CD8-positive, alpha-beta memory T cell (primary cell): ENCODE results near the gene MTHFD2L. TPM values are rescaled to one million over a fixed set of nuclear protein-coding genes. Genes with fewer than 3 reads are reported as not detected.

ENCODE experiments used
- CTCF ChIA-PET: fragments of 350-600 bp; sonication (Branson Sonifier 250); formaldehyde crosslinking; loops from one replicate; lab custom pipeline; 2021; ENCODE audit warnings: antibody characterized with exemption; lab: Charles Lee
- POLR2A ChIA-PET: fragments of 350-600 bp; sonication (Branson Sonifier 250); formaldehyde crosslinking; loops from one replicate; lab custom pipeline; 2021; ENCODE audit warnings: antibody characterized with exemption; lab: Charles Lee
- DNase-seq, 5 donors: peaks; one replicate each; pipeline versions ENCODE4 v3.0.0 to v3.0.0-alpha.2; 2020 to 2022; ENCODE audit warnings: mixed read lengths in 1 of 5
- H3K27ac ChIP-seq: one replicate; pipeline ENCODE4 v1.7.0; 2013; ENCODE audit warnings: low read depth, mild to moderate bottlenecking, low read length, moderate library complexity
- H3K27me3 ChIP-seq: 2 replicates; pipeline ENCODE4 v1.7.0; 2013; ENCODE audit warnings: low read length, mild to moderate bottlenecking; ENCODE audit not compliant: insufficient read depth, poor library complexity, severe bottlenecking
- H3K36me3 ChIP-seq: 2 replicates; pipeline ENCODE4 v1.7.0; 2013; ENCODE audit warnings: mild to moderate bottlenecking, low read length, moderate library complexity; ENCODE audit not compliant: insufficient read depth
- H3K4me1 ChIP-seq: 2 replicates; pipeline ENCODE4 v1.7.0; 2013; ENCODE audit warnings: mild to moderate bottlenecking, low read length, moderate library complexity; ENCODE audit not compliant: insufficient read depth
- H3K4me3 ChIP-seq: 2 replicates; pipeline ENCODE4 v1.7.0; 2013; ENCODE audit warnings: mild to moderate bottlenecking, low read length
- H3K9me3 ChIP-seq: 2 replicates; pipeline ENCODE4 v1.7.0; 2013; ENCODE audit warnings: mild to moderate bottlenecking, low read length
- H3K27ac Mint-ChIP-seq, 8 donors: one replicate each; pipeline ENCODE4 v1.8.0; 2020 to 2021; ENCODE audit warnings: mixed read lengths in 8 of 8, mild to moderate bottlenecking in 6 of 8, inconsistent platforms in 3 of 8, moderate library complexity in 3 of 8
- H3K27me3 Mint-ChIP-seq, 2 donors: one replicate each; pipeline ENCODE4 v1.8.0; 2020 to 2021; ENCODE audit warnings: mixed read lengths in 2 of 2, mild to moderate bottlenecking in 1 of 2, moderate library complexity in 1 of 2
- H3K36me3 Mint-ChIP-seq, 3 donors: one replicate each; pipeline ENCODE4 v1.8.0; 2020 to 2021; ENCODE audit warnings: mixed read lengths in 3 of 3, inconsistent platforms in 1 of 3, mild to moderate bottlenecking in 1 of 3
- H3K4me1 Mint-ChIP-seq, 3 donors: one replicate each; pipeline ENCODE4 v1.8.0; 2020 to 2021; ENCODE audit warnings: mixed read lengths in 3 of 3, inconsistent platforms in 1 of 3, mild to moderate bottlenecking in 1 of 3
- H3K4me3 Mint-ChIP-seq, 7 donors: one replicate each; pipeline ENCODE4 v1.8.0; 2020 to 2021; ENCODE audit warnings: mixed read lengths in 7 of 7, mild to moderate bottlenecking in 6 of 7, moderate library complexity in 4 of 7, inconsistent platforms in 2 of 7
- H3K9me3 Mint-ChIP-seq, 5 donors: one replicate each; pipeline ENCODE4 v1.8.0; 2020 to 2022; ENCODE audit warnings: mixed read lengths in 5 of 5, mild to moderate bottlenecking in 3 of 5, moderate library complexity in 2 of 5, inconsistent platforms in 1 of 5
- polyA plus RNA-seq: library from polyadenylated mRNA; unstranded; fragments of 300-500 nt; fragmentation: Illumina TruSeq; gene quantifications from one replicate; pipeline ENCODE4 v1.2.3, GENCODE V29; 2021
- total RNA-seq, 2 experiments: library from RNA; stranded (reverse); gene quantifications; one replicate each; pipeline ENCODE4 v1.2.3, GENCODE V29; 2021

MTHFD2L gene
- total and polyA plus RNA-seq, 3 experiments from 2014 or later = 5.0 to 8.5 (median 7.5) TPM

DNA sequence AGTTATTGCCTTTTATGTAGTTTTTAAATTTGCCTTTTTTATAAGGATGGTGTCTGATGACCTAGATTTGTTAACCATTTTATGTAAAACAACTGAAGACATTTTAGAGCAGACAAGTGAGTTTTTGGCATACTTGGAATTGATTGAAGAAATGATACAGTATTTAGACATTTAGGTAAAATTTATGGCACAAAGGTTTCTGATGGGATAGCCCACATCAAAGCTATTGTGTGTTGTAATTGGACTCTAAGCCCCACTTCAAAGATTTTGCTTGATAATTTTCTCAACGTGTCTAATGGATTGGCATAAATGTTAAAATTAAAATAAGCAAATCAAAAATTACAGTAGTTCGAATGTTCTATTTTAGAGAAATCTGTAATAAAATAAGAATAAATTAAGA is 168.0 kb downstream of the MTHFD2L start:
- Mint-ChIP-seq H3K27ac (no peak overlapping the region), H3K4me1 (no peaks in the 10 kb centered on the region), H3K9me3 (no peaks in the 10 kb centered on the region), H3K27me3 (peaks cover 4 to 30% of the 10 kb centered on the region in 2 donors), H3K4me3 (no peak overlapping the region), H3K36me3 (no peaks in the 10 kb centered on the region)
- Histone ChIP-seq H3K27ac (no peak overlapping the region), H3K4me1 (no peaks in the 10 kb centered on the region), H3K27me3 (no peaks in the 10 kb centered on the region), H3K4me3 (no peak overlapping the region), H3K9me3 (no peaks in the 10 kb centered on the region), H3K36me3 (no peaks in the 10 kb centered on the region)
- ChIA-PET CTCF (no interaction called here), POLR2A (no interaction called here)
- no peak for DNase-seq

DNA sequence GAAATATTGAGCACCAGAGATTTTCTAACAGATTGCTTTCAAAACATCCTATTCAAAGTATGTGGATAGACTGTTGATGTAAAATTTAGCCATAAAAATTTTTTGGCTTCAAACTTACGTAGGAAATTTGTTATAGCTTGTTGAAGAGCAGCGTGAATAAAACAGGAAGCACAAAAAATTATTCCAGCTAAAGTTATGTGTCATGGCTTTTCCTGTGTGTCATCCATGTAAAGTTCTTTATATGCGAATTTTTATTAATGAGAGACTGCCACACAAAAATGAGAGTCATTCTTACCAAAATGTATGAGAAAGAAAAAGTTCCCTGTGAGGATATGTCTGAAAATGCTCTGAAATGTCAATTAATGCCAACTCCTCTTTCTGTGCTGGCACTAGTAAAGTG is 169.8 kb downstream of the MTHFD2L start:
- H3K27me3 Mint-ChIP-seq = peaks cover 3 to 20% of the 10 kb centered on the region in 2 donors
- no peaks in the 10 kb centered on the region for H3K27me3 ChIP-seq
- H3K9me3 Mint-ChIP-seq = no peaks in the 10 kb centered on the region
- CTCF ChIA-PET = no interaction called here
- no peaks in the 10 kb centered on the region for H3K36me3 Mint-ChIP-seq
- H3K4me3 Mint-ChIP-seq = no peak overlapping the region
- no peaks in the 10 kb centered on the region for H3K36me3 ChIP-seq
- H3K9me3 ChIP-seq = no peaks in the 10 kb centered on the region
- H3K4me1 ChIP-seq = no peaks in the 10 kb centered on the region
- H3K27ac ChIP-seq = peak overlapping the region; percentile 52
- H3K4me3 ChIP-seq = no peak overlapping the region
- H3K27ac Mint-ChIP-seq = no peak overlapping the region
- DNase-seq = no peak
- POLR2A ChIA-PET = no interaction called here
- no peaks in the 10 kb centered on the region for H3K4me1 Mint-ChIP-seq

DNA sequence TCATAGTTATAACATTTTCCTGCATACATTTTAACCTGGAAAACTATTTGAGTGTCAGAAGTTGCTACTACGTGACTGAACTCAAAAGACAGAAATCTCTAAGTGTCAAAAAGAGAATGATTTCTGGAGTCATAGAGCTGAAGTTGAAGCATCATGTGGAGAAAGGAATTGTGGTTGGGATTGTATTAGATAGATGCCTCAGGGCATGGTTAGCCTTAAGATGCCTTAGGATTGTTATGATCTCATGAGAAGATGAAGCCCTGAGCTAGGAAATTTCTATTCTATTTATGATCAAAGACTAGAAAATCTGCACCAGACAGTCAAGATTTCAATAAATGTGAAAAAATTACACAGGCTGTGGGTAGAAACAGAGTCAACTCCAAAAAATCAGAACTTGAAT is 170.6 kb downstream of the MTHFD2L start:
- H3K27ac ChIP-seq = peak overlapping the region; percentile 52
- Mint-ChIP-seq H3K27ac (no peak overlapping the region), H3K4me3 (no peak overlapping the region), H3K9me3 (no peaks in the 10 kb centered on the region), H3K4me1 (no peaks in the 10 kb centered on the region), H3K36me3 (no peaks in the 10 kb centered on the region), H3K27me3 (peaks cover 3 to 18% of the 10 kb centered on the region in 2 donors)
- H3K36me3 ChIP-seq = no peaks in the 10 kb centered on the region
- no peak overlapping the region for H3K4me3 ChIP-seq
- H3K27me3 ChIP-seq = no peaks in the 10 kb centered on the region
- ChIA-PET POLR2A (no interaction called here), CTCF (no interaction called here)
- no peak for DNase-seq
- H3K4me1 ChIP-seq = no peaks in the 10 kb centered on the region
- no peaks in the 10 kb centered on the region for H3K9me3 ChIP-seq

DNA sequence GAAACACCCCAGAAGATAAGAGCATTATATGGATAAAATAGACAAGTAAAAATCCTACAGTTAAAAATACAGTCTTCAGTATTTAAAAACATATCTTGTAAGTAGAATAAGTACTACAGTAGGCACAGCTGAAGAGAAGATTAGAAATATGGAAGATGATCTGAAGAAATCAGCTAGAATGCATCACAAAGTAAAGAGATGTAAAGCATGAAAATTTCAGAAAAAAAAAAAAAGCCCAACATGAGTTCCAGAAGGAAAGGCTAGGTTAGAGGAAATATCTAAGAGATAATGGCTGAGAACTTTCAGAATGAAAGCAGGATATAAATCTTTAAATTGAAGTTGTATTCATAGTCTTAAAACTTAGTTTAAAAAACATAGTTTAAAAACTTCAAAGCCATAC is 171.4 kb downstream of the MTHFD2L start:
- no peak overlapping the region for H3K27ac Mint-ChIP-seq
- POLR2A ChIA-PET = no interaction called here

DNA sequence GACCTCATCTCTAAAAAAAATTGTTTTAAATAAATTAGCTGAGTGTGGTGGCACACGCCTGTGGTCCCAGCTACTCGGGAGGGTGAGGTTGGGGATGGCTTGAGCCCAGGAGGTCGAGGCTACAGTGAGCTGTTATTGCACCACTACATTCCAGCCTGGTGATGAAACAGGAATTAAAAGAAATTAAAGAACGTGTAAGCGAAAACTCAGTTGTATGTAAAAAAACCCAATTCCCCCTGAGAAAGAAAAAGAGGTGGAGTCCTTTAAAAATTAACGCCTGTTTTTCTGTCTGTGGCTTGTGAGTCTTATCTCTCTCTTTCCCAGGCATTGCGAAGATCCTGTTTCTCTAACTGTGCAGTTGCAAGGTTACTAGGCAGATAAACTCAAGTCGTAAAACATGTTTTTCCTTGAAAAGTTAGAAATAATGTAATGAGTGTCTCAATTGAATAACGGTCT is 172.4 kb downstream of the MTHFD2L start:
- H3K4me1 ChIP-seq = no peaks in the 10 kb centered on the region
- peak overlapping the region; percentile 52 for H3K27ac ChIP-seq
- H3K27me3 Mint-ChIP-seq = peaks cover 3 to 19% of the 10 kb centered on the region in 2 donors
- H3K9me3 Mint-ChIP-seq = no peaks in the 10 kb centered on the region
- no peaks in the 10 kb centered on the region for H3K36me3 ChIP-seq
- H3K27ac Mint-ChIP-seq = no peak overlapping the region
- no peak for DNase-seq
- H3K27me3 ChIP-seq = no peaks in the 10 kb centered on the region
- H3K9me3 ChIP-seq = no peaks in the 10 kb centered on the region
- no peak overlapping the region for H3K4me3 ChIP-seq
- H3K4me3 Mint-ChIP-seq = no peak overlapping the region
- H3K4me1 Mint-ChIP-seq = no peaks in the 10 kb centered on the region
- H3K36me3 Mint-ChIP-seq = no peaks in the 10 kb centered on the region
- POLR2A ChIA-PET = no interaction called here
- CTCF ChIA-PET = interaction anchor here (1.5 kb wide), 1 partner anchor 10 kb away, joined by 3 read pairs; no protein-coding TSS in a partner anchor

More for the DNA sequence above, 171.4 kb downstream of the MTHFD2L start:
- no peaks in the 10 kb centered on the region for H3K9me3 ChIP-seq
- Mint-ChIP-seq H3K36me3 (no peaks in the 10 kb centered on the region), H3K9me3 (no peaks in the 10 kb centered on the region), H3K4me1 (no peaks in the 10 kb centered on the region), H3K27me3 (peaks cover 3 to 18% of the 10 kb centered on the region in 2 donors), H3K4me3 (no peak overlapping the region)
- no peak overlapping the region for H3K4me3 ChIP-seq
- H3K4me1 ChIP-seq = no peaks in the 10 kb centered on the region
- no peaks in the 10 kb centered on the region for H3K36me3 ChIP-seq
- CTCF ChIA-PET = no interaction called here
- DNase-seq = no peak
- peak overlapping the region; percentile 52 for H3K27ac ChIP-seq
- no peaks in the 10 kb centered on the region for H3K27me3 ChIP-seq

DNA sequence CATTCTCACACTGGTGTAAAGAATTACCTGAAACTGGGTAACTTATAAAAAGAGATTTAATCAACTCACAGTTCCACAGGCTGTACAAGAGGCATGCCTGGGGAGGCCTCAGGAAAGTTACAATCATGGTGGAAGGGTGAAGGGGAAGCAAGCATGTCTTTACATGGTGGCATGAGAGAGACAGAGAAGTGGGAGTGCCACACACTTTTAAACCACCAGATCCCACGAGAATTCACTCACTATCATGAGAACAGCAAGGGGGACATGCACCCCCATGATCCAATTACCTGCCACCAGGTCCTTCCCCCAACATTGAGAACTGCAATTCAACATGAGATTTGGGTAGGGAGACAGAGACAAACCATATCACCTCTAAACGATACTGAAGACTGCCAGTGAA is 173.3 kb downstream of the MTHFD2L start:
- no peaks in the 10 kb centered on the region for H3K36me3 ChIP-seq
- H3K4me3 Mint-ChIP-seq = peak overlapping the region in 1 of 7 donors; percentile 34
- POLR2A ChIA-PET = no interaction called here
- H3K4me1 Mint-ChIP-seq = no peaks in the 10 kb centered on the region
- peaks cover 3 to 19% of the 10 kb centered on the region in 2 donors for H3K27me3 Mint-ChIP-seq
- H3K27ac ChIP-seq = peak overlapping the region; percentile 52
- no peaks in the 10 kb centered on the region for H3K9me3 ChIP-seq
- no peaks in the 10 kb centered on the region for H3K27me3 ChIP-seq
- CTCF ChIA-PET = interaction anchor here (1.5 kb wide), 1 partner anchor 11 kb away, joined by 3 read pairs; no protein-coding TSS in a partner anchor
- no peak for DNase-seq
- no peaks in the 10 kb centered on the region for H3K9me3 Mint-ChIP-seq
- no peak overlapping the region for H3K4me3 ChIP-seq
- peak overlapping the region in 1 of 8 donors; percentile 2 for H3K27ac Mint-ChIP-seq
- no peaks in the 10 kb centered on the region for H3K4me1 ChIP-seq
- H3K36me3 Mint-ChIP-seq = no peaks in the 10 kb centered on the region

DNA sequence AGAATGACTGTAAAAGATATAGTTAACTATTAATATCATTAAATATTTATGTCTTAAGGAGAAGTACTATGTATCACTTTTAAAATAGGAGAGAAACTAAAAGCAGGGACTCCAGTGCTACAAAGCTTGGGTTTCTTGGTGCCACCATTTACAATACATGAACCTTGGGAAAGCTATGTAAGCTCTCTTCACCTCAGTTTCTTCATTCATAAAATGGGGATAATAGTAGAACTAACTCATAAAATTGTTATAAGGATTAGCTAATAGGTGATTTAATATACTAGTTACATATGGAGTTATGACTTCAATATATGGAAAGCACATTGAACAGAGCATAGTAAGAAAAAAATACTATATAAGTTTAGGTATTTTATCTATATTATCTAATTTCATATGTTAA is 174.0 kb downstream of the MTHFD2L start:
- CTCF ChIA-PET = no interaction called here
- H3K9me3 Mint-ChIP-seq = no peaks in the 10 kb centered on the region
- POLR2A ChIA-PET = no interaction called here
- H3K4me3 Mint-ChIP-seq = no peak overlapping the region
- Histone ChIP-seq H3K27ac (no peak overlapping the region), H3K36me3 (no peaks in the 10 kb centered on the region), H3K4me3 (no peak overlapping the region), H3K4me1 (no peaks in the 10 kb centered on the region), H3K27me3 (no peaks in the 10 kb centered on the region), H3K9me3 (no peaks in the 10 kb centered on the region)
- H3K4me1 Mint-ChIP-seq = no peaks in the 10 kb centered on the region
- H3K36me3 Mint-ChIP-seq = no peaks in the 10 kb centered on the region
- no peak overlapping the region for H3K27ac Mint-ChIP-seq
- no peak for DNase-seq
- peaks cover 3 to 19% of the 10 kb centered on the region in 2 donors for H3K27me3 Mint-ChIP-seq

DNA sequence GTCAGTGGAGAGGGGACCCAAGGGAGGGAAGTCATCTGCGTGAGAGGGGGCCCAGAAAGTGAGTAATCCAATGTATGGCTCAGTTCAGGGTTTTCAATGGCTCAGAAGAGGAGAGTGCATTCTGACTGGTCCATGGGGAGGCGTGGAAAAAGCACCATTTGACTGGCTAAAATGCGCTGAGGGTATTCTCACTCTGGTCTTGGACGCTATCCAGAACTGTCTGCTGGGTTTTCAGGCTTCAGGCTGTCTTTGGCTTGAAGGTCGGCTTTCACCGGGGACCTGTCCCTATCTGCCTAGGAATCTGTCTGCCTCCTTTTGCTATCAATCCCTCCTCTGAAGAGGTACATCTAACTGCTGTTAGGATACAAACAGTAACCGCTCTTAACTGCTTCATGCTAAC is 176.7 kb downstream of the MTHFD2L start:
- ChIA-PET POLR2A (no interaction called here), CTCF (no interaction called here)
- Histone ChIP-seq H3K27me3 (no peaks in the 10 kb centered on the region), H3K4me1 (no peaks in the 10 kb centered on the region), H3K4me3 (no peak overlapping the region), H3K27ac (no peak overlapping the region), H3K36me3 (no peaks in the 10 kb centered on the region), H3K9me3 (no peaks in the 10 kb centered on the region)
- Mint-ChIP-seq H3K27me3 (peaks cover 4 to 5% of the 10 kb centered on the region in 2 donors), H3K4me1 (no peaks in the 10 kb centered on the region), H3K27ac (no peak overlapping the region), H3K36me3 (no peaks in the 10 kb centered on the region), H3K4me3 (no peak overlapping the region), H3K9me3 (no peaks in the 10 kb centered on the region)
- no peak for DNase-seq
